WTC11 (cell line): Measurements from ENCODE around the gene SPHK2. TPM values are rescaled to one million over a fixed set of nuclear protein-coding genes. Genes with fewer than 3 reads are reported as not detected.
A peak's percentile ranks its signal among the peaks of the same experiment; 100 is the strongest.

Experiments used
- ATF3 ChIP-seq: sonication (generic); formaldehyde crosslinking; conservative IDR thresholded peaks from 2 replicates; pipeline ENCODE4 v1.8.1; 2022; ENCODE audit warnings: mild to moderate bottlenecking, missing genetic modification reagents
- CBFB ChIP-seq: sonication (generic); formaldehyde crosslinking; IDR thresholded peaks from 2 replicates; pipeline ENCODE4 v1.8.1; 2022; ENCODE audit warnings: mild to moderate bottlenecking, low read depth, missing genetic modification reagents
- CREM ChIP-seq: sonication (generic); formaldehyde crosslinking; IDR thresholded peaks from 2 replicates; pipeline ENCODE4 v1.8.1; 2022; ENCODE audit warnings: mild to moderate bottlenecking, missing genetic modification reagents, moderate library complexity
- E2F5 ChIP-seq: sonication (generic); formaldehyde crosslinking; IDR thresholded peaks from 2 replicates; pipeline ENCODE4 v1.8.1; 2022; ENCODE audit warnings: mild to moderate bottlenecking, moderate library complexity, missing genetic modification reagents
- FOXP1 ChIP-seq: sonication (generic); formaldehyde crosslinking; IDR thresholded peaks from 2 replicates; pipeline ENCODE4 v1.8.0; 2022; ENCODE audit warnings: missing genetic modification reagents, mild to moderate bottlenecking, moderate library complexity, borderline replicate concordance
- FOXP4 ChIP-seq: sonication (generic); formaldehyde crosslinking; IDR thresholded peaks from 2 replicates; pipeline ENCODE4 v1.8.0; 2022; ENCODE audit warnings: mild to moderate bottlenecking, missing genetic modification reagents
- GABPB1 ChIP-seq: sonication (generic); formaldehyde crosslinking; IDR thresholded peaks from 2 replicates; pipeline ENCODE4 v1.8.1; 2023; ENCODE audit warnings: mild to moderate bottlenecking, missing genetic modification reagents
- HMGA2 ChIP-seq: fragments of 250-450 bp; sonication (Bioruptor Pico); IDR thresholded peaks from 2 replicates; pipeline ENCODE4 v1.4.0; 2021; ENCODE audit warnings: mild to moderate bottlenecking, moderate library complexity
- HMGXB4 ChIP-seq: sonication (generic); formaldehyde crosslinking; IDR thresholded peaks from 2 replicates; pipeline ENCODE4 v1.8.1; 2023; ENCODE audit warnings: mild to moderate bottlenecking, moderate library complexity, missing genetic modification reagents
- IRF1 ChIP-seq: sonication (generic); formaldehyde crosslinking; IDR thresholded peaks from 2 replicates; pipeline ENCODE4 v1.8.0; 2023; ENCODE audit warnings: missing genetic modification reagents
- JAZF1 ChIP-seq: fragments of 250-450 bp; sonication (Bioruptor Pico); IDR thresholded peaks from 2 replicates; pipeline ENCODE4 v1.9.0; 2021; ENCODE audit warnings: moderate library complexity, mild to moderate bottlenecking, inconsistent platforms
- JUN ChIP-seq: sonication (generic); formaldehyde crosslinking; IDR thresholded peaks from 2 replicates; pipeline ENCODE4 v1.8.0; 2023; ENCODE audit warnings: mild to moderate bottlenecking, missing genetic modification reagents
- NFE2L1 ChIP-seq: sonication (generic); formaldehyde crosslinking; IDR thresholded peaks from 2 replicates; pipeline ENCODE4 v1.8.1; 2023; ENCODE audit warnings: missing genetic modification reagents
- PRRX2 ChIP-seq: fragments of 250-450 bp; sonication (Bioruptor Pico); IDR thresholded peaks from 2 replicates; pipeline ENCODE4 v1.8.0; 2021; ENCODE audit warnings: mild to moderate bottlenecking
- SMAD4 ChIP-seq: sonication (generic); formaldehyde crosslinking; IDR thresholded peaks from 2 replicates; pipeline ENCODE4 v1.8.0; 2022; ENCODE audit warnings: mild to moderate bottlenecking, missing genetic modification reagents
- SP1 ChIP-seq: sonication (generic); formaldehyde crosslinking; conservative IDR thresholded peaks from 2 replicates; pipeline ENCODE4 v1.8.1; 2022; ENCODE audit warnings: missing genetic modification reagents
- ZNF121 ChIP-seq: sonication (generic); formaldehyde crosslinking; IDR thresholded peaks from 2 replicates; pipeline ENCODE4 v1.8.0; 2023; ENCODE audit warnings: missing genetic modification reagents
- ZNF138 ChIP-seq: sonication (generic); formaldehyde crosslinking; conservative IDR thresholded peaks from 2 replicates; pipeline ENCODE4 v1.8.1; 2022; ENCODE audit warnings: mild to moderate bottlenecking, moderate library complexity, missing genetic modification reagents
- ZNF219 ChIP-seq: sonication (generic); formaldehyde crosslinking; IDR thresholded peaks from 2 replicates; pipeline ENCODE4 v1.8.0; 2023; ENCODE audit warnings: missing genetic modification reagents, mild to moderate bottlenecking, borderline replicate concordance
- ZNF396 ChIP-seq: fragments of 250-450 bp; sonication (Bioruptor Pico); IDR thresholded peaks from 2 replicates; pipeline ENCODE4 v1.8.0; 2021; ENCODE audit warnings: mild to moderate bottlenecking, moderate library complexity, borderline replicate concordance
- ZNF671 ChIP-seq: fragments of 250-450 bp; sonication (Bioruptor Pico); IDR thresholded peaks from 2 replicates; pipeline ENCODE4 v1.8.0; 2021; ENCODE audit warnings: mild to moderate bottlenecking
- total RNA-seq: library from RNA; stranded (reverse); gene quantifications from 3 replicates; pipeline ENCODE4 v1.2.3, GENCODE V29; 2021
- TF ChIP-seq, protein P1 (sequence below): sonication (generic); formaldehyde crosslinking; IDR thresholded peaks from 2 replicates; pipeline ENCODE4 v1.8.0; 2022; ENCODE audit warnings: missing genetic modification reagents
- TF ChIP-seq, protein P2 (sequence below): sonication (generic); formaldehyde crosslinking; IDR thresholded peaks from 2 replicates; pipeline ENCODE4 v1.8.0; 2023; ENCODE audit warnings: missing genetic modification reagents, mild to moderate bottlenecking, borderline replicate concordance

The SPHK2 gene
- total RNA-seq, 1 experiment from 2014 or later = 64.6 TPM

GRCh38 chr19:48637449-48637947, 18.2 kb downstream of the SPHK2 start (continued):
- TF ChIP-seq HMGXB4 (CRISPR knock-in tag) (0 out of 2 replicates have a peak, but pooled peaks have one; percentile 11), SP1 (CRISPR knock-in tag) (peak; percentile 88), JAZF1 (CRISPR knock-in tag) (no peak), CREM (peak; percentile 72; the same call in 1 of the 2 replicates), PRRX2 (CRISPR knock-in tag) (no peak), ZNF671 (CRISPR knock-in tag) (no peak), ZNF396 (no peak), JUN (no peak), SMAD4 (CRISPR knock-in tag) (no peak), ZNF121 (CRISPR knock-in tag) (no peak), IRF1 (CRISPR knock-in tag) (no peak), NFE2L1 (CRISPR knock-in tag) (peak; percentile 87; the same call in 1 of the 2 replicates), ATF3 (CRISPR knock-in tag) (peak; percentile 64; the same call in 1 of the 2 replicates), FOXP1 (peak; percentile 81), GABPB1 (CRISPR knock-in tag) (peak; percentile 49; the same call in 1 of the 2 replicates), ZNF138 (CRISPR knock-in tag) (no peak), FOXP4 (peak; percentile 94), CBFB (CRISPR knock-in tag) (0 out of 2 replicates have a peak, but pooled peaks have one; percentile 67), E2F5 (peak; percentile 93), HMGA2 (CRISPR knock-in tag) (no peak), ZNF219 (CRISPR knock-in tag) (peak; percentile 46; the same call in 1 of the 2 replicates)
- TF ChIP-seq, protein P1, sequence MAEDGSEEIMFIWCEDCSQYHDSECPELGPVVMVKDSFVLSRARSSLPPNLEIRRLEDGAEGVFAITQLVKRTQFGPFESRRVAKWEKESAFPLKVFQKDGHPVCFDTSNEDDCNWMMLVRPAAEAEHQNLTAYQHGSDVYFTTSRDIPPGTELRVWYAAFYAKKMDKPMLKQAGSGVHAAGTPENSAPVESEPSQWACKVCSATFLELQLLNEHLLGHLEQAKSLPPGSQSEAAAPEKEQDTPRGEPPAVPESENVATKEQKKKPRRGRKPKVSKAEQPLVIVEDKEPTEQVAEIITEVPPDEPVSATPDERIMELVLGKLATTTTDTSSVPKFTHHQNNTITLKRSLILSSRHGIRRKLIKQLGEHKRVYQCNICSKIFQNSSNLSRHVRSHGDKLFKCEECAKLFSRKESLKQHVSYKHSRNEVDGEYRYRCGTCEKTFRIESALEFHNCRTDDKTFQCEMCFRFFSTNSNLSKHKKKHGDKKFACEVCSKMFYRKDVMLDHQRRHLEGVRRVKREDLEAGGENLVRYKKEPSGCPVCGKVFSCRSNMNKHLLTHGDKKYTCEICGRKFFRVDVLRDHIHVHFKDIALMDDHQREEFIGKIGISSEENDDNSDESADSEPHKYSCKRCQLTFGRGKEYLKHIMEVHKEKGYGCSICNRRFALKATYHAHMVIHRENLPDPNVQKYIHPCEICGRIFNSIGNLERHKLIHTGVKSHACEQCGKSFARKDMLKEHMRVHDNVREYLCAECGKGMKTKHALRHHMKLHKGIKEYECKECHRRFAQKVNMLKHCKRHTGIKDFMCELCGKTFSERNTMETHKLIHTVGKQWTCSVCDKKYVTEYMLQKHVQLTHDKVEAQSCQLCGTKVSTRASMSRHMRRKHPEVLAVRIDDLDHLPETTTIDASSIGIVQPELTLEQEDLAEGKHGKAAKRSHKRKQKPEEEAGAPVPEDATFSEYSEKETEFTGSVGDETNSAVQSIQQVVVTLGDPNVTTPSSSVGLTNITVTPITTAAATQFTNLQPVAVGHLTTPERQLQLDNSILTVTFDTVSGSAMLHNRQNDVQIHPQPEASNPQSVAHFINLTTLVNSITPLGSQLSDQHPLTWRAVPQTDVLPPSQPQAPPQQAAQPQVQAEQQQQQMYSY (CRISPR knock-in tag) = no peak
- TF ChIP-seq, protein P2, sequence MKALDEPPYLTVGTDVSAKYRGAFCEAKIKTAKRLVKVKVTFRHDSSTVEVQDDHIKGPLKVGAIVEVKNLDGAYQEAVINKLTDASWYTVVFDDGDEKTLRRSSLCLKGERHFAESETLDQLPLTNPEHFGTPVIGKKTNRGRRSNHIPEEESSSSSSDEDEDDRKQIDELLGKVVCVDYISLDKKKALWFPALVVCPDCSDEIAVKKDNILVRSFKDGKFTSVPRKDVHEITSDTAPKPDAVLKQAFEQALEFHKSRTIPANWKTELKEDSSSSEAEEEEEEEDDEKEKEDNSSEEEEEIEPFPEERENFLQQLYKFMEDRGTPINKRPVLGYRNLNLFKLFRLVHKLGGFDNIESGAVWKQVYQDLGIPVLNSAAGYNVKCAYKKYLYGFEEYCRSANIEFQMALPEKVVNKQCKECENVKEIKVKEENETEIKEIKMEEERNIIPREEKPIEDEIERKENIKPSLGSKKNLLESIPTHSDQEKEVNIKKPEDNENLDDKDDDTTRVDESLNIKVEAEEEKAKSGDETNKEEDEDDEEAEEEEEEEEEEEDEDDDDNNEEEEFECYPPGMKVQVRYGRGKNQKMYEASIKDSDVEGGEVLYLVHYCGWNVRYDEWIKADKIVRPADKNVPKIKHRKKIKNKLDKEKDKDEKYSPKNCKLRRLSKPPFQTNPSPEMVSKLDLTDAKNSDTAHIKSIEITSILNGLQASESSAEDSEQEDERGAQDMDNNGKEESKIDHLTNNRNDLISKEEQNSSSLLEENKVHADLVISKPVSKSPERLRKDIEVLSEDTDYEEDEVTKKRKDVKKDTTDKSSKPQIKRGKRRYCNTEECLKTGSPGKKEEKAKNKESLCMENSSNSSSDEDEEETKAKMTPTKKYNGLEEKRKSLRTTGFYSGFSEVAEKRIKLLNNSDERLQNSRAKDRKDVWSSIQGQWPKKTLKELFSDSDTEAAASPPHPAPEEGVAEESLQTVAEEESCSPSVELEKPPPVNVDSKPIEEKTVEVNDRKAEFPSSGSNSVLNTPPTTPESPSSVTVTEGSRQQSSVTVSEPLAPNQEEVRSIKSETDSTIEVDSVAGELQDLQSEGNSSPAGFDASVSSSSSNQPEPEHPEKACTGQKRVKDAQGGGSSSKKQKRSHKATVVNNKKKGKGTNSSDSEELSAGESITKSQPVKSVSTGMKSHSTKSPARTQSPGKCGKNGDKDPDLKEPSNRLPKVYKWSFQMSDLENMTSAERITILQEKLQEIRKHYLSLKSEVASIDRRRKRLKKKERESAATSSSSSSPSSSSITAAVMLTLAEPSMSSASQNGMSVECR = peak; percentile 88; the same call in 1 of the 2 replicates
